ENCODE measurements around the gene NEGR1. TPM values are rescaled to one million over a fixed set of nuclear protein-coding genes. Genes with fewer than 3 reads are reported as not detected.

Gene NEGR1
- total and polyA plus RNA-seq, 3 donors from 2014 or later, result 2.9 to 7.6 (median 3.1) TPM

- no peak overlapping the region for H3K4me3 ChIP-seq
- intact Hi-C loops (cut with DNase I; ENCODE audit: low total_unique reads), result no loop called here
- no peak overlapping the region for H3K27ac ChIP-seq
- H3K27me3 ChIP-seq, result no peaks in the 10 kb centered on the region
- no peak for DNase-seq
- WGBS, 2 donors, result 63 to 74% methylated on average over 2 of the region's 2 CpGs
- TF ChIP-seq CTCF (IDR thresholded peaks at IDR 0.05) (no peak), POLR2A (IDR thresholded peaks at IDR 0.05) (no peak)
- no peaks in the 10 kb centered on the region for H3K9me3 ChIP-seq
- H3K4me1 ChIP-seq, result no peaks in the 10 kb centered on the region
- no peaks in the 10 kb centered on the region for H3K36me3 ChIP-seq (ENCODE audit: low read depth, missing control alignments)
These were observed 445.4 kb downstream of the NEGR1 start for GRCh38 chr1:71836904-71837303.

DNA sequence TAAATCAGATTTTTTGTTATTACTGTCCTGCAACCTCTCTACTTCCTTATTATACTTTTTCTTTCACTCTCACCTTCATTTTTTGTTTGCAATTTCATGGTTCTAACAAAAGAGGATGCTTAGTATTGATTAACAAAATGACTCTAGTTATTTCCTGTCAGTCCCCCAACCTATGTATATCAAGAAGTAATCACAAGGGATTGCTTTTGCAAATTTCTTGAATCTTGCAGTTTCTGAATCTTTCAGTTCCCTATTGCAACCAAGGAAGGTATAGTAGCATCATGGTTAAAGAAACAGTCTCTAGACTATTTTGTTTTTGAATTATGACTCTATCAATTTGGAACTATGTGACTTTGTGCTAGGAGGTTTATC lies 446.9 kb downstream of the NEGR1 start:
- no peak overlapping the region for H3K4me3 ChIP-seq
- no peaks in the 10 kb centered on the region for H3K4me1 ChIP-seq
- no peaks in the 10 kb centered on the region for H3K27me3 ChIP-seq
- intact Hi-C loops (cut with DNase I; ENCODE audit: low total_unique reads), result no loop called here
- H3K9me3 ChIP-seq, result no peaks in the 10 kb centered on the region
- TF ChIP-seq CTCF (IDR thresholded peaks at IDR 0.05) (no peak), POLR2A (IDR thresholded peaks at IDR 0.05) (no peak)
- DNase-seq, result no peak
- no peak overlapping the region for H3K27ac ChIP-seq
- H3K36me3 ChIP-seq (ENCODE audit: low read depth, missing control alignments), result no peaks in the 10 kb centered on the region

- Histone ChIP-seq H3K27ac (no peak overlapping the region), H3K9me3 (no peaks in the 10 kb centered on the region), H3K27me3 (no peaks in the 10 kb centered on the region), H3K4me1 (no peaks in the 10 kb centered on the region), H3K4me3 (no peak overlapping the region), H3K36me3 (ENCODE audit: low read depth, missing control alignments) (no peaks in the 10 kb centered on the region)
- 46 to 63% methylated on average over 4 of the region's 4 CpGs for WGBS, 2 donors
- no peak for TF ChIP-seq POLR2A (IDR thresholded peaks at IDR 0.05)
- no peak for TF ChIP-seq CTCF (IDR thresholded peaks at IDR 0.05)
- peak; percentile 41 for DNase-seq
- intact Hi-C loops (cut with DNase I; ENCODE audit: low total_unique reads), result no loop called here
These were observed 447.5 kb downstream of the NEGR1 start for GRCh38 chr1:71834601-71835441.

GRCh38 chr1:71831646-71832045 lies 450.7 kb downstream of the NEGR1 start:
- 74 to 84% methylated on average over 4 of the region's 4 CpGs for WGBS, 2 donors
- Histone ChIP-seq H3K27ac (no peak overlapping the region), H3K9me3 (no peaks in the 10 kb centered on the region), H3K27me3 (no peaks in the 10 kb centered on the region), H3K4me1 (no peaks in the 10 kb centered on the region), H3K4me3 (no peak overlapping the region), H3K36me3 (ENCODE audit: low read depth, missing control alignments) (no peaks in the 10 kb centered on the region)
- TF ChIP-seq POLR2A (IDR thresholded peaks at IDR 0.05), result no peak
- no peak for TF ChIP-seq CTCF (IDR thresholded peaks at IDR 0.05)
- no peak for DNase-seq
- intact Hi-C loops (cut with DNase I; ENCODE audit: low total_unique reads), result no loop called here

DNA sequence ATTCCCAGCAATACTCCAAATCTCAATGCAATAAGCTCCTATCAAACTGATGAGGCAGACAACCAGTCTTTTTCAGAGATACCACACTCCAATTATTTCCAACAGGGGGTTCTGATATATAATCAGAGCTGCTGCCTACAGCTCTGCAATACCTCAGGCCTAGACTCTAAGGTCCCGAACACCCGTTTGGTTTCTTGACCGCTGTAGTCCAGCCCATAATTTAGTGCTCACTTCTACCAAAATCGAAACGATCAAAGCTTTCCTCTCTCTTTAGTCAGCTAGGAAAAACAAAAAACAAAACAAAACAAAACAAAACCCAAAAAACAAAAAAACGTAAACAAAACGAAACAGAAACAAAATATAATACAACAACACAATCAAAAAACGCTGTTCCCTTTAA lies 453.0 kb downstream of the NEGR1 start:
- intact Hi-C loops (cut with DNase I; ENCODE audit: low total_unique reads), result no loop called here
- 84 to 93% methylated on average over 8 of the region's 8 CpGs for WGBS, 2 donors
- H3K4me1 ChIP-seq, result no peaks in the 10 kb centered on the region

More for the DNA sequence above, 453.0 kb downstream of the NEGR1 start:
- Histone ChIP-seq H3K4me3 (no peak overlapping the region), H3K27me3 (no peaks in the 10 kb centered on the region), H3K27ac (no peak overlapping the region), H3K36me3 (ENCODE audit: low read depth, missing control alignments) (no peaks in the 10 kb centered on the region), H3K9me3 (no peaks in the 10 kb centered on the region)
- TF ChIP-seq POLR2A (IDR thresholded peaks at IDR 0.05), result no peak
- TF ChIP-seq CTCF (IDR thresholded peaks at IDR 0.05), result no peak
- no peak for DNase-seq

Data from testis (tissue), 3 donors.